GM23338 (cell line): ENCODE results near the gene RNASET2.

ENCODE experiments used
- JUNB ChIP-seq: IDR thresholded peaks from one replicate; pipeline ENCODE4 v1.6.1; 2016; ENCODE audit warnings: antibody characterized with exemption; ENCODE audit not compliant: unreplicated experiment
- NANOG ChIP-seq: IDR thresholded peaks from 2 replicates; pipeline ENCODE4 v1.6.1; 2016; ENCODE audit warnings: antibody characterized with exemption, borderline replicate concordance
- POLR2AphosphoS5 ChIP-seq: IDR thresholded peaks from 2 replicates; pipeline ENCODE4 v1.6.1; 2016; ENCODE audit warnings: antibody characterized with exemption, low read depth
- ZNF114 ChIP-seq: fragments of 250-450 bp; sonication (Bioruptor Pico); IDR thresholded peaks from 2 replicates; pipeline ENCODE4 v1.5.0; 2020; ENCODE audit warnings: mild to moderate bottlenecking, moderate library complexity
- TF ChIP-seq, protein P1 (sequence below), 2 experiments: fragments of 200-600 bp in 1 of 2; sonication (generic) in 1 of 2; conservative IDR thresholded peaks; 2 replicates each; pipeline versions ENCODE4 v1.5.1 to v1.6.1; 2016 to 2017; ENCODE audit warnings: antibody characterized with exemption in 2 of 2, low read depth in 2 of 2, mild to moderate bottlenecking in 2 of 2, moderate library complexity in 1 of 2
- TF ChIP-seq, protein P2 (sequence below): IDR thresholded peaks from one replicate; pipeline ENCODE4 v1.6.1; 2018; ENCODE audit warnings: antibody characterized with exemption; ENCODE audit not compliant: unreplicated experiment

DNA sequence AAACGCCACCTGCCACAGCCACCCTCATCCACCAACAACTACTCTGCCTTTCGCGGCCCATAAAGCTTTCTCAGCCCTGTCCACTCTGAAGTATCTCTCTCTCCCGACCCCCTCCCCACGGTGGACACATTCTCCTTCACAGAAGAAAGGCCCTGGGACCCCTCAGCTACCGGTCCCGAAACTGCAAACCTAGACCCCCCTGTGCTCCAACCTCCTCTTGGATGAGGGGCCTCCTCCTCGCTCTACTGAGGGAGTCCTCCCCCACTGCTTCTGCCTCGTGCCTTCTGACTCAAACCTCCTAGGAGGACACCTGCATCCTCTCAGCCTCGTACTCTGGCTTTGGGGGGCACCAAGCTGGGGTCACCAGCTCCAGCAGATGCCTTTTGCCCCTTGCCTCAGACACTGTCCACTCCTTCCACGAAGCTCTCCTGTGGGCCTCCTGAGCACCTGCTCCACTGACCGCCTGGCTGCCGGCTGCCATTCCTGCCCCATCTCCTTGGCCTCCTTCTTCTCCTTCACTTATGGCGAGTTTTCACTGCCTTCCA, 24.9 kb downstream of the RNASET2 start:
- no peak for TF ChIP-seq ZNF114
- TF ChIP-seq, protein P1, sequence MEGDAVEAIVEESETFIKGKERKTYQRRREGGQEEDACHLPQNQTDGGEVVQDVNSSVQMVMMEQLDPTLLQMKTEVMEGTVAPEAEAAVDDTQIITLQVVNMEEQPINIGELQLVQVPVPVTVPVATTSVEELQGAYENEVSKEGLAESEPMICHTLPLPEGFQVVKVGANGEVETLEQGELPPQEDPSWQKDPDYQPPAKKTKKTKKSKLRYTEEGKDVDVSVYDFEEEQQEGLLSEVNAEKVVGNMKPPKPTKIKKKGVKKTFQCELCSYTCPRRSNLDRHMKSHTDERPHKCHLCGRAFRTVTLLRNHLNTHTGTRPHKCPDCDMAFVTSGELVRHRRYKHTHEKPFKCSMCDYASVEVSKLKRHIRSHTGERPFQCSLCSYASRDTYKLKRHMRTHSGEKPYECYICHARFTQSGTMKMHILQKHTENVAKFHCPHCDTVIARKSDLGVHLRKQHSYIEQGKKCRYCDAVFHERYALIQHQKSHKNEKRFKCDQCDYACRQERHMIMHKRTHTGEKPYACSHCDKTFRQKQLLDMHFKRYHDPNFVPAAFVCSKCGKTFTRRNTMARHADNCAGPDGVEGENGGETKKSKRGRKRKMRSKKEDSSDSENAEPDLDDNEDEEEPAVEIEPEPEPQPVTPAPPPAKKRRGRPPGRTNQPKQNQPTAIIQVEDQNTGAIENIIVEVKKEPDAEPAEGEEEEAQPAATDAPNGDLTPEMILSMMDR (conservative IDR thresholded peaks at IDR 0.05; ENCODE audit: low read depth in 2 of 2) = no peak
- TF ChIP-seq JUNB = no peak
- TF ChIP-seq NANOG = no peak
- TF ChIP-seq, protein P2, sequence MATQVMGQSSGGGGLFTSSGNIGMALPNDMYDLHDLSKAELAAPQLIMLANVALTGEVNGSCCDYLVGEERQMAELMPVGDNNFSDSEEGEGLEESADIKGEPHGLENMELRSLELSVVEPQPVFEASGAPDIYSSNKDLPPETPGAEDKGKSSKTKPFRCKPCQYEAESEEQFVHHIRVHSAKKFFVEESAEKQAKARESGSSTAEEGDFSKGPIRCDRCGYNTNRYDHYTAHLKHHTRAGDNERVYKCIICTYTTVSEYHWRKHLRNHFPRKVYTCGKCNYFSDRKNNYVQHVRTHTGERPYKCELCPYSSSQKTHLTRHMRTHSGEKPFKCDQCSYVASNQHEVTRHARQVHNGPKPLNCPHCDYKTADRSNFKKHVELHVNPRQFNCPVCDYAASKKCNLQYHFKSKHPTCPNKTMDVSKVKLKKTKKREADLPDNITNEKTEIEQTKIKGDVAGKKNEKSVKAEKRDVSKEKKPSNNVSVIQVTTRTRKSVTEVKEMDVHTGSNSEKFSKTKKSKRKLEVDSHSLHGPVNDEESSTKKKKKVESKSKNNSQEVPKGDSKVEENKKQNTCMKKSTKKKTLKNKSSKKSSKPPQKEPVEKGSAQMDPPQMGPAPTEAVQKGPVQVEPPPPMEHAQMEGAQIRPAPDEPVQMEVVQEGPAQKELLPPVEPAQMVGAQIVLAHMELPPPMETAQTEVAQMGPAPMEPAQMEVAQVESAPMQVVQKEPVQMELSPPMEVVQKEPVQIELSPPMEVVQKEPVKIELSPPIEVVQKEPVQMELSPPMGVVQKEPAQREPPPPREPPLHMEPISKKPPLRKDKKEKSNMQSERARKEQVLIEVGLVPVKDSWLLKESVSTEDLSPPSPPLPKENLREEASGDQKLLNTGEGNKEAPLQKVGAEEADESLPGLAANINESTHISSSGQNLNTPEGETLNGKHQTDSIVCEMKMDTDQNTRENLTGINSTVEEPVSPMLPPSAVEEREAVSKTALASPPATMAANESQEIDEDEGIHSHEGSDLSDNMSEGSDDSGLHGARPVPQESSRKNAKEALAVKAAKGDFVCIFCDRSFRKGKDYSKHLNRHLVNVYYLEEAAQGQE = no peak
- TF ChIP-seq POLR2AphosphoS5 = no peak
